Glomerular visceral epithelial cell (primary cell): ENCODE data around the gene NUP210.

ENCODE experiments used
- DNase-seq: peaks from one replicate; pipeline ENCODE4 v3.0.0-alpha.2; 2016; ENCODE audit errors: extremely low spot score

The NUP210 gene

DNA sequence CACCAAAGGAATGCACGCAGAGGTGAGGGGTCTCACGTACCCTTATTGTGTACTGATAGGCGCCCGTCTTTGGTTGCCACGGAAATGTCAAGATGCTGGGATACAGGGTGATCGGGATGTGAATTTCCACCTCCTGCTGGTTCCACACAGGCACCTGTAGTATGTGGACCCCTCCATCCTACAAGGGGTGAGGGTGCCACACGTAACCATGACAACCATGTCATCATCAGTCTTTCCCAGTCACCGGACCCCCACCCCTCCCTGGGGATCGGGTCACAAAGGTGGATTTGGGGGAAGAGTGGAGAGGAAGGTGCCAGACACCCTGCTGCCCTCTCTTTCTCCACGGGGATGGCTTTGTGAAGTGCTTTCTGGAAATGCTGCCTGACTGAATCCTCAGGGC is 44.7 kb downstream of the NUP210 start:
- DNase-seq = no peak

DNA sequence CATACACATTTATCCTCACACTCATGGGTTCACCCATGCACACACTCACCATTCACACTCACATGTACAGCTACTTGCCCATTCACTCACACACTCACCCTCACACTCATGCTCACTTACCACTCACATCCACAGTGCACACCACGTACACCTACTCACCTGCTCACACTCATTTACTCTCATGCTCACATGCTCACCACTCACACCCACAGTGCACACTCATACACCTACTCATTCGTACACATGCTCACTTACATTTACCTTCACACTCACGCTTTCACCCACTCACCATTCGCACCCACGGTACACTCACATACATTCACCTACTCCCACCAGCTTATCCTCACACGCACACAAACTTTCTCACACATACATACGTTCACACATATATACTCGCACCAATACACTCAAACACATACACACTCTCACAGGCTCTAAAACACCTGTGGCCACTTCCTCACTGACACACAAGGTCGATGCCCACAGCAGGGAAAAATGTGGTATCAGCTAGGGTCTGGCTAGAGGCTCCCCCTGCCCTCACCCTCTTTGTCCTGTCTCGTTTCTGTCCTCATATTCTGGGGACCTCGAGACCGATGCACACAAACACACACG is 46.0 kb downstream of the NUP210 start:
- no peak for DNase-seq

DNA sequence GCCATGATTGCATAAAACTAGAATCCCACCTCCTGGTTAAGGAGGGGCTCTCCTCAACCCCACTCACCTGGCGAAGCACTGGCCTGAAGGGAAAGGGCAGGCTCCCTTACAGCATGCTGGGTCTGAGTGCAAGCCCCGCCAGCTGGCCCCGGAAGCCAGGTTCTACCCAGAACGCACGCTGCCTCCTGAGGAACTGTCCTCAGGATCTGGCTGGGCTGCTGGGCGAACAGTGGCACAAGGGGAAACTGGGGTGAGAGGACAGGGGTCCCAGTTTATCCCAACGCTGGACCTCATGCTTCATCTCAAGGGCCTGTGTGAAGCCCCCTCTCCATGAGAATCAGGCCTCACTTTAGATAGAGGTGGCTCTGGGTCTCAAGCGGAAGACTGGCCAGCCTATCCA is 47.5 kb downstream of the NUP210 start:
- DNase-seq = no peak

DNA sequence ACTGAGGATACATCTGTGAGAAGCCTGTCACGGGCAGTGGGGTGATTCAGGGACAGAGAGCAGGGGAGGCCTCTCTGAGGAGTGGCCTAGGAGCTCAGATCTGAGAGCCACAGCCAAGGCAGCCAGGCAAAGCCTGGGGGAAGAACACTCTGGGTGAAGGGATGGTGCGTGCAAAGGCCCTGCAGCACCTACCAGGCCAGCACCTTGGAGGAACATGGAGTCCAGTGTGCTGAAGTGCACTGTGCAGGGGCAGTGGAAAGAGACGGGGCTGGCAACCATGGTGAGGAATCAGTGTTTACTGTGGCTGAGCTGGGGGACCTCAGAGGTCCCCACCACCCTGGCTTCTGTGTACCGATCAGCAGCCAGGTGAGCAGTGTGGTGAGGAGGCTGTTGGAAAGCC is 48.0 kb downstream of the NUP210 start:
- DNase-seq = no peak

DNA sequence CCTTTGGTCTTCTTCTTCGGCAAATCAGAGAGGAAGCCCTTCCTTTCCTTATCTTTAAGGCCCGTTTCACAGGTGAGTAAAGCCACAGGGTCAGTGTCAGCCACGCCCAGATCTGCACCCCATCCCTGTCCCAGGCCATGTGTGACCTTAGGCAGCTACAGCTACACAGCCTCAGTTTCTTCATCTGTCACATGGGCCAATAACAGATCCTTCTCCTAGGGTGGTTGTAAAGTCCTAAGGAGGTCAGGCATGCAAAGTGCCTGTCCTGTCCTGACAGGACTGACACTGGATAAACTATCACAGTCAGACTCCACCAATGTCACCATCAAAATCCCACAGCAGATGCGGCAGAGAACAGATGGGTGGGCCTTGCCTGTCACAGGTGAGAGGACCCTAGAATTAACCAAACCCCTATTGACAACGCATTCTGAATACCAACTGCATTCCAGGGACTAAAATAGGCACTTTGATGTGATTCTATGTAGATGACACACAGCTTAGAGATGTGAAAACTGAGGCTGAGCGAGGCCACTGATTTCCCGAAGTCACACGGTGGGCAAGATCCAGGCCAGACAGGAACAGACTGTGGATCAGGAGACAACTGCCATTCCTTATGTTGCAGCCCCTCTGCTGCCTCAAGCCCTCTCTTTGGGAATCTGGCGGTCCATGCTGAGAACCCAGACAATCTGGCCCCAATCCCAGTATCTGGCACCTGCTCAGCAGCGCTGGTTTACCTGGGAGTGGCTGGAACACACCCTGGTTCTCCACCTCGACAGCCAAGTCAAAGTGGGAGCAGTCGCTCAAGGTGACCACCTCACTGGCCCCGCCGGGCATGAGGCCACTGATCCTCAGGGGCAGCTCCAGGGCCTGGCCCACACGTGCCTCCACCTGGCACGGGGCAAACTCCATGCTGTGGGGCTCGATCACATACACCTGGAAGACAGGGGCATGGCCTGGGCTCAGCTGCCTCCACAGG is 48.7 kb downstream of the NUP210 start:
- DNase-seq = no peak

DNA sequence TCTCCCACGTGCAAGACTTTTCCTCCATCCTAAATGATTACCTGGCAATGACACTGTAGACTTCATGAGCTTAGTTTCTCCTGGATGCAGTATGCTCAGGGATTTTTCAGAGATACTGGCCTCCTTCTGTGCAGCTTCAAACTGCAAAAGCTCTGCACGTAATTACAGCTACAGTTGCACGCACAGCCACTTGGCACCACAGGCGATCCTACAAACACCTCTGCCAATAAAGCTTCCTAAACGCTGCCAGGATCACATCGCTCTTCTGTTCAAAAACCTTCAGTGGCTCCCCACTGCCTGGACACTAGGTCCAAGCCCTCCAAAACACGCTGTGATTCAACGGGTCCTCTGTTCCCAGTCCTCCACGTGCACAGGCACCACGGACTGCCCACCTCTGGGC is 49.5 kb downstream of the NUP210 start:
- no peak for DNase-seq

DNA sequence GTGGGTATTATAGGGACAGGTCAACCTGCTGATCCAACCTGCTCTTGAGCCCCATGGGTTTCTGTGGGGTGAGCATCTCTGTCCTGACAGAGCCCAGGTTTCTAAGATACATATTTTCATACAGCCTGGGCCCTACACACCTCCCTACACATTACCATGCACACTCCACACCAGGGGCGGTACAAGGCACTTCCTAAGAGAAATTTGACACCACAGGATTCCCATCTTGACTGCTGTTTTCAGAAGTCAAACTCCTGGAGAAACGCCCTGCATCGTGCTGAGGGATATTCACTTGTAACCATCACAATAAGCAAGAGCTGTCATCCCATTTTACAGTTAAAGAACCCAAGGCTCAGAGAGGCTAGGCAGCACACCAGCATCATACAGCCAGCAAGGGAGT is 50.1 kb downstream of the NUP210 start:
- no peak for DNase-seq

DNA sequence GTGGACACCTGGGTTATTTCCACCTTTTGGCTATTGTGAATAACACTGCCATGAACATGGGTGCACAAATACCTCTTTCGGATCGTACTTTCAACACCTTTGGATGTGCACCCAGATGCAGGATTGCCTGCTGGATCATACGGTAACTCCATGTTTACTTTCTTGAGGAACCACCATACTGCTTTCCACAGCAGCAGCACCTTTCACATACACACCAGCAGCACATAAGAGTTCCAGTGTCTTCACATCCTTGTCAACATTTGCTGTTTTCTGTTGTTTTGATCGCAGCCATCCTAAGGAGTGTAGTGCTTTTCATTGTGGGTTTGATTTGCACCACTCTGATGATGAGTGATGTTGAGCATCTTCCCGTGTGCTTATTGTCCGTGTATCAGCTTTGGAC is 51.3 kb downstream of the NUP210 start:
- DNase-seq = no peak

DNA sequence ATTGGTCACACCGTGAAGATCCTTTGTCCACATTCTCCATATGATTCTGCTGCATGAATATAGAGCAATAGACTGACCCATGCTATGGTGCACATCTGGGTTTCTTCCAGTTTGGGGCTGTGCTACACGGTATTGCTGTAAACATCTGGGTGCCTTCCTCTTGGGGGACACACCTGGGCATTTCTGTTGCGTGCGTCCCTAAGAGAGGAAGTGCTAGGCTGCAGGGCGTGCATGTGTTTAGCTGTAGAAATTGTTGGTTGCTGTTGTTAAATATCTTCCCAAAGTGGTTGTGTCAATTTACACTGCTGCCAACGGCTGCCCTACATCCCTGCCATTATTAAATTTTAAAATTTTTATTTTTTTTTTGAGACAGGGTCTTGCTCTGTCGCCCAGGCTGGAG is 52.4 kb downstream of the NUP210 start:
- DNase-seq = no peak

DNA sequence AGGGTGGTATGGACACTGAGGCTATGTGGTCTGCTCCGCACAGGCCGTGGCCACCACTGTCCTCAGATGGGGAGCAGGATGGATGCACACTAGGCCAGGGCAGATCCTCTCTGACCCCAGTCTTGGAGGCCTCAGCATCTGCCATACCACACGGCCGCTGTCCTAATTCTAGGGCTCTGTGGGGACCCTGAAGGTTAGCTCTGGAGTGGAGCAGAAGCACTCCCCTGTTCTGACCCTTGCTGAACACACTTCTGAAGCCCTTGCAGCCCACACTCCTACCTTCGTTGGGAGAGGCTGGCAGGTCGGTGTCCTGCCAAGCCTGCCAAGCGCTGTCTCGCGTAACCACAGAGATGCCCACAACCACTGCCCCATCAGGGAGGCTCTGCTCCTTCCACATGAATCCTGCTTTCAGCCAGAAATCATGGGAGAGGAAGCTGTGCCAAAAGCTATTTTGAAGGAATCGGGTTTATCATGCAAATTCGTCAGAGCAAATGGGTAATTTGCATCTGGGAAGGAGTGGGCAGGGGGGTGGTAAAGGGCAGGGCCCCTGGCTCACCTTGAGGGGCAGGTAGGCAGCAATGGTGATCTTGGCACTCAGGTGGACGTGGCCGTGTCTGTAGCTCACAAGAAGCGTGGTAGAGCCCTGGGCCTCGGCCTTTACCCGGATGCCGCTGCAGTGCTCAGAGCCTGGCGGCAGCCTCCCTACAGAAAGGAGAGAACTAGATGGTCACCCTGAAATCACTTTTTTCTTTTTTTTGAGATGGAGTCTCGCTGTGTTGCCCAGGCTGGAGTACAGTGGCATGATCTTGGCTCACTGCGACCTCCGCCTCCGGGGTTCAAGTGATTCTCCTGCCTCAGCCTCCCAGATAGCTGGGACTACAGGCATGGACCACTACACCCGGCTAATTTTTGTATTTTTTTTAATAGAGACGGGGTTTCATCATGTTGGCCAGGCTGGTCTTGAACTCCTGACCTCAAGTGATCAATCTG is 54.4 kb downstream of the NUP210 start:
- DNase-seq = no peak

DNA sequence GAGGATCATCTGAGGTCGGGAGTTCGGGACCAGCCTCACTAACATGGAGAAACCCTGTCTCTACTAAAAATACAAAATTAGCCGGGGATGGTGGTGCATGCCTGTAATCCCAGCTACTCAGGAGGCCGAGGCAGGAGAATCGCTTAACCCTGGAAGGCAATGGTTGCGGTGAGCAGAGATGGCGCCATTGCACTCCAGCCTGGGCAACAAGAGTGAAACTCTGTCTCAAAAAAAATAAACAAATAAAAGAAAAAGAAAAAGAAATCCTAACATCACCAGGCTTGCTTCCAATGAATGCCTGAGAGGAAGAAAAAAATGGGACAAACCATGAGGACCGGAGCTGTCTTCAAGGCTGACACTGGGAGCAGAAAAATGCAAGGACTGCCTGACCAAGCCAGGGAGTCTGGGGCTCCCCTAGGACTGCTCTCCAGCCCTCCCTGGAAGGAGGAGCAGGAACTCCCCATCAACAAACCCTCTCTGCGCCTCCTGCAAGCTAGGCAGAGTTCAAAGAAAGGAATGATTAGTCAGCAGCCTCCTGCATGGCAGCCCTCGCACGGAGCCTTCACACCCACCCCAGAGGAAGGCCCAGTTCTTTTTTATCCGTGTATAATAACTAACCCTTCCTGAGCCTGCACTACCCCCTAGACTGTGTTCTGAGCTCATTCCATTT is 55.4 kb downstream of the NUP210 start:
- no peak for DNase-seq

DNA sequence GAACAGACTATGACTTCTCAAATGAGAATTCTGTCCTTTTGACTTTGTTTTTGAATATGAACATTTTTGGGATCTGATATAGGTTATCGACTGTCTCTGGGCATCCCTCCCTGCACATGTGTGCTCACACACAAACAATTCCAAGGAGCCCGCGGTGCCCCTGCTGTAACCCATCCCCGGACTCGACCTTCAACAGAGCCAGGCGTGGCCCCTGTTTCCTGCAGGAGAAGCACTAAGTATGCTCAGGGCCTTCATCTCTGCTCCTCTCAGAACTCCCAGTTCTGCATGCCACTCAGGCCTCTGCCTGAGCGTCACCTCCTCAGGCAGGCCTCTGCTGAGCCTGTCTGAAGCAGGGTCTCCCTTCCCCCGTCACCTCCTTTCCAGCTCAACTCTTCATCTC is 57.6 kb downstream of the NUP210 start:
- no peak for DNase-seq

DNA sequence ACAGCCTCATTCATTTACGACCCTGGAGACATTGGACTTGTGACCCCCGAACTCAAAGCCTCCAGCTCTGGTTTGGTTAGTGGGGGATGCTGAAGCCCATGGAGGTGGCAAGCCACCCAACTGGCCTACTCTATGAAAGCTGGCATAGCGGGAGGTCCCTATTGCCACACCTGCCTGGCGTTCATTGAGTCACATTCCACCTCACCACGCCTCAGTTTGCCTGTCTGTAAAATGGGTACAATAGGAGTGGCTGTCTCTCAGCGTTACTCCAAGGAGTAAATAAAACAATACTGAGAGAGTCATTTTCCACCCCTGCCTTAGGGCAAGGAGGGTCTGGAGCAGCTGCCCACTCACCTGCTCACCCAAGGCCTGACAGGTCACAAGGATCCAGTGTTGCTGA is 60.2 kb downstream of the NUP210 start:
- no peak for DNase-seq

DNA sequence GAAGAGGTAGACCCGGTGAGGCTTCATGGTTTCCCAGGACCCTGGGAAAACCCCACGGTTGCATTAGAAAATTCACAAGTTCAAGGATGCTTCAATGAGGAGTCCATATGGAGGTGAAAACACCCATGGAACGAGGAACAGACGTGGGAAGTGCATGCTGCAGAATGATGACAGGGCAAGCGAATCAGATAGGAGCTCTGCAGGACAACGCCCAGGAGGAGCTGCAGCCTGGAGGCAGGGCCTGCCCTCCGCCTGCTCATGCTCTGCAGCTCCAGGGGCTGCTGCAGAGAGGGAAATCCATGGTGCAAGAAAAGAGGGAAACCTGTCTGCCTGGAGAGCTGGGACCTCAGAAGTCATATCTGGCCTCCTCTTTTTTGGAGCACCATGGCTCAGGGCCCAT is 61.5 kb downstream of the NUP210 start:
- no peak for DNase-seq

DNA sequence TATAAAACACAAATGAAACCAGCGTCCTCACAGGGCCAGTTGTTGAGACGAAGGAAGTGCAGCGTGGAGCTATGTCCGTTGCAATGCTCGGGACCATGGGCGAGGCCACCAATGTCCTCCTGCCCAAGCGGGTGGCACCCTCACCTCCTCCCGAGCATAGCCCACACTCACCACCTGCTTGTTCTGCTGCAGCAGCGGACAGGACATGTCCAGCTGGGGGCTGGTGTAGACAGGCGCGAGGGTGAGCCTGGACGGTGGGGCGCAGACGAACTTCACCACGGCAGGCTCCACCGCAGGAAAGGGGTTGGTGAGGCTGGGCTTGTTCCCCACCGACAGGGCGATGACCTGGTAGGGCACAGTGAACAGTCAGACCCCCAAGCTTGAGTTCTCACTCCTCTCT is 62.1 kb downstream of the NUP210 start:
- DNase-seq = no peak

DNA sequence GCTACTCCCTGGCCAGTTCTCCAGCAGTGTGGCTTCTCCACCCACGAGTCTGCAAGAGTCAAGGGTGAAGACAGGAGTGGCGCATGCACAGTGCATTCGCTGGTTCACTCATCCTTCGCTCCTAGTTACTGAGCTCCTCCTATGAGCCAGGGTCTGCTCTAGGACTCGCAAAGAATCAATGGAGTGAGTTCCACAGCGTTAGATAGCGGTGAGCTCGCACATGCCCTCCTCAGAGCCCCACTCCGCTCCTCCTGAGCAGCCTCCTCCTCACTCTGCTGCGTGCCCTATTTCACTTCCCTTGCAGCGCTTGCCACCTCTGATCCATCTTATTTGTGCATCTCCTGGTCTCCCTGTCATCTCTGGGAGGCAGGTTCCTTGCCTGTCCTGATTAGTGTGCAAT is 63.0 kb downstream of the NUP210 start:
- DNase-seq = no peak

DNA sequence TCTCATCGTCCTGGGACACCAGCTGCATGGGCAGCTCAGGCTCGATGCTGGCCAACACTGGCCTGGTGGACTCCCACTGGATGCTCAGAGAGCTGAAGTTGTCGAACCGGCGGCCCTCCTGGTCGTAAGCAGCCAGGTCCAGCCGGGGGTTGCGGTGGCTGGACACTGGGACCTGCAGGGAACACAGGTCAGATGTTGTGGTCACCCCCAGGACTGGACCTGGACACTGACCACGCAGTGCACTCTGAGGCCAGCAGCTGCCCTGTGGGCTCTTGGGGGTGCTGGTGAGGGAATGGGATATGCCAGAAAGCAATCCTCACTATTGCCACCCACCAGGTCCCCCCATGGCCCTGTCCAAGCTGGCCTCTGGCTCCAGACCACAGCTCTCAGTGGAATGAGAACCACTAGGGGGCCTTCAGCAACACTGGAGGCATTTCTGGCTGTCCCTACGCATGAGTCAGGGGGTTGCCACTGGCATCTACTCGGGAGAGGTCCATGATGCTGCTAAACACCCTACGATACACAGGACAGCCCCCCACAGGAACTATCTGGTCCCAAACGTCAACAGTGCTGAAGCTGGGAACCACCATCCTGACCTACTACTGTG is 66.1 kb downstream of the NUP210 start:
- no peak for DNase-seq

DNA sequence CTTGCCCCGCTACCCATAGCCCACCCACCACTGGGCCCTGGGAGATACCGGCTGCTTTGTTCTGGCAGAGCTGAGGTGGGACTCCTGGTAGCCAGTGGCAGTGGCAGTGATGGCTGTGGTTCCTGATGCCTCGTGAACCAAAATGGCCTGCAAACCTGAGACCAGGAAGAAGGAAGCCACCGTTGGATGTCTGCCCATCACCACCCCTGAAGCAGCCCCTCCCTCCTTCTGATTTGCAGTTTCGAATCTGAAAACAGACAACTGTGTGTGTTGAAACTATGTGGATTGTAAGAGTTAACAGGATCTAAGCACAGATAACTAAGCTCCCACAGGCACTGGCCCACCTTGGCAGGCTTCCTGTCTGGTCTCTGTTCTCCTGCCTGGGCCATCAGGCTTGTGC is 66.6 kb downstream of the NUP210 start:
- no peak for DNase-seq

DNA sequence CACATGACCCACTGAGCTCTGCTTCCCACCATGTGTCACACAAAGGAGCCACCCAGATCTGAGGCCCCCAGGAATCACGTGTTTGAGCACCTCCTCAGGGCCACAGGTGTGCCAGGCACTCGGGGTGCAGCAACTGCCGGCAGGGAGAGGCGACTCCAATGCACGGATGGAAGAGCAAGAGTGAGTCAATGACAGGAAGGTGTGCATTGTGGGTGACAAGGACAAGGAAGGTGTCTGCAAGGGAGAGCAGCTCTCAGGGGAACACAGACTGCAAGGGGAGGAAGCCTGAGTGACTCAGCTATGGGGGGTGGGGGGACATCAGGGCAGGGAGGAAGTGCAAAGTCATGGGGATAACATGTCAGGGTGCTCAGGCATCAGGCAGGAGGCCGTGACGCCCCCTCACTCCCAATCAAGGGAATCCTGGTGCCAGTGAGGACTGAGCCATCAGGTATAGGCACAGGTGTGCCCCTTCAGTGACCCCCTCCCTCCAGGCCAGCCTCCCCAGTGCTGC is 67.4 kb downstream of the NUP210 start:
- DNase-seq = peak; percentile 31

DNA sequence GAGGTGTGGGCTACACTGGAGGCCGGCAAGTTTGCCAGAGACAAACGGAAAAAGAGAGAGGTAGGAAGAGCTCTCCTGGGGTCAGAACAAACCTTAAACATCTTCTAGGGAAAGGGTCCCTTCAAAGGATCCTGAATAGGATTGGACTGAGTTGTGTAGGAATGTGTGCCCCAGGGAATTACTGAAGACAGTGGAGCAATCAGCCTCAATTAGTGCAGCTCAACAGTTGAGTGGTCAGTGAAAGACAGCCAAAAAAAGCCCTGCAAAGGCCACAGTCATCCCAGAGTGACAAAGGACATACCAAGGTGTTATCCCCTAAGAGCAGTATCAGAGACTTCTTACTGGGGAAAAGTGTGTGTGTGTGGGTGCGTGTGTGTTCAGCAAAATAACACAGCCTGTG is 70.3 kb downstream of the NUP210 start:
- DNase-seq = no peak
